Liver (tissue), 3 donors: ENCODE results near the gene MAPKAP1.

Experiments used
- GABPA ChIP-seq, 2 donors: IDR thresholded peaks in 1 of 2; conservative IDR thresholded peaks in 1 of 2; 2 replicates each; pipeline ENCODE4 v1.6.1; 2016; ENCODE audit warnings: antibody characterized with exemption in 2 of 2, mild to moderate bottlenecking in 1 of 2, moderate library complexity in 1 of 2
- JUND ChIP-seq, 2 donors: IDR thresholded peaks; 2 replicates each; pipeline ENCODE4 v1.6.1; 2016; ENCODE audit warnings: antibody characterized with exemption in 2 of 2
- NR2F2 ChIP-seq: IDR thresholded peaks from 2 replicates; pipeline ENCODE4 v1.6.1; 2016; ENCODE audit warnings: antibody characterized with exemption
- SP1 ChIP-seq: IDR thresholded peaks from 2 replicates; pipeline ENCODE4 v1.6.1; 2018; ENCODE audit warnings: antibody characterized with exemption, mild to moderate bottlenecking
- TAF1 ChIP-seq: conservative IDR thresholded peaks from 2 replicates; pipeline ENCODE4 v1.6.1; 2016; ENCODE audit warnings: antibody characterized with exemption, mild to moderate bottlenecking
- YY1 ChIP-seq: IDR thresholded peaks from 2 replicates; pipeline ENCODE4 v1.6.1; 2016; ENCODE audit warnings: antibody characterized with exemption, mild to moderate bottlenecking
- TF ChIP-seq, protein P1 (sequence below): fragments of 150-350 bp; IDR thresholded peaks from 2 replicates; pipeline ENCODE4 v1.5.1; 2017; ENCODE audit warnings: improper control_type of control experiment, low read depth, low read length; ENCODE audit not compliant: missing input control
- donor health status: healthy.
- donor health status: healthy.

- TF ChIP-seq NR2F2, result no peak
- no peak for TF ChIP-seq SP1
- TF ChIP-seq, protein P1, sequence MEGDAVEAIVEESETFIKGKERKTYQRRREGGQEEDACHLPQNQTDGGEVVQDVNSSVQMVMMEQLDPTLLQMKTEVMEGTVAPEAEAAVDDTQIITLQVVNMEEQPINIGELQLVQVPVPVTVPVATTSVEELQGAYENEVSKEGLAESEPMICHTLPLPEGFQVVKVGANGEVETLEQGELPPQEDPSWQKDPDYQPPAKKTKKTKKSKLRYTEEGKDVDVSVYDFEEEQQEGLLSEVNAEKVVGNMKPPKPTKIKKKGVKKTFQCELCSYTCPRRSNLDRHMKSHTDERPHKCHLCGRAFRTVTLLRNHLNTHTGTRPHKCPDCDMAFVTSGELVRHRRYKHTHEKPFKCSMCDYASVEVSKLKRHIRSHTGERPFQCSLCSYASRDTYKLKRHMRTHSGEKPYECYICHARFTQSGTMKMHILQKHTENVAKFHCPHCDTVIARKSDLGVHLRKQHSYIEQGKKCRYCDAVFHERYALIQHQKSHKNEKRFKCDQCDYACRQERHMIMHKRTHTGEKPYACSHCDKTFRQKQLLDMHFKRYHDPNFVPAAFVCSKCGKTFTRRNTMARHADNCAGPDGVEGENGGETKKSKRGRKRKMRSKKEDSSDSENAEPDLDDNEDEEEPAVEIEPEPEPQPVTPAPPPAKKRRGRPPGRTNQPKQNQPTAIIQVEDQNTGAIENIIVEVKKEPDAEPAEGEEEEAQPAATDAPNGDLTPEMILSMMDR, result no peak
- TF ChIP-seq TAF1, result no peak
- TF ChIP-seq YY1, result no peak
- no peak for TF ChIP-seq GABPA (IDR thresholded peaks at IDR 0.05 in 1 of 2, conservative IDR thresholded peaks at IDR 0.05 in 1 of 2)
- no peak for TF ChIP-seq JUND (IDR thresholded peaks at IDR 0.05)
These were observed 43.6 kb upstream of the MAPKAP1 start for GRCh38 chr9:125750627-125751011.
